AG04450 (cell line): Measurements from ENCODE around the gene RRAS2. TPM values are rescaled to one million over a fixed set of nuclear protein-coding genes. Genes with fewer than 3 reads are reported as not detected.

Experiments
- CTCF ChIA-PET: fragments of 300-600, 350-600 bp; formaldehyde crosslinking; extraction: SDS; loops from one replicate; lab custom pipeline; 2022; ENCODE audit warnings: antibody characterized with exemption, inconsistent platforms; lab: Charles Lee
- POLR2A ChIA-PET: fragments of 350-600 bp; formaldehyde crosslinking; extraction: SDS; loops from one replicate; lab custom pipeline; 2021; ENCODE audit warnings: antibody characterized with exemption, inconsistent platforms; lab: Yijun Ruan, JAX
- DNase-seq: peaks from one replicate; pipeline ENCODE4 v3.0.0-alpha.2; 2011; ENCODE audit warnings: low read depth, low spot score
- H3K27ac ChIP-seq: one replicate; pipeline ENCODE4 v1.5.1; 2012; ENCODE audit warnings: low read depth, low read length, control low read depth
- H3K27me3 ChIP-seq: one replicate; pipeline ENCODE4 v1.6.0; 2012; ENCODE audit warnings: low read length; ENCODE audit not compliant: control insufficient read depth, insufficient read depth
- H3K4me3 ChIP-seq: 2 replicates; pipeline ENCODE4 v1.5.1; 2011; ENCODE audit warnings: mild to moderate bottlenecking, low read depth, low read length, control low read depth
- H3K9me3 ChIP-seq: 2 replicates; pipeline ENCODE4 v1.5.1; 2012; ENCODE audit warnings: low read length; ENCODE audit not compliant: control insufficient read depth, insufficient read depth
- CTCF ChIP-seq: IDR thresholded peaks from 2 replicates; pipeline ENCODE4 v1.5.1; 2011; ENCODE audit warnings: low read depth, low read length, control low read depth, inconsistent platforms
- polyA plus RNA-seq: library from polyadenylated mRNA; depleted of rRNA; stranded (reverse); fragments of >200 nt; gene quantifications from 2 replicates; pipeline ENCODE4 v1.2.3, GENCODE V29; 2011

RRAS2 gene
- polyA plus RNA-seq, 1 experiment = 95.8 TPM

GRCh38 chr11:14258221-14258935, 100.6 kb downstream of the RRAS2 start:
- Histone ChIP-seq H3K4me3 (no peak overlapping the region), H3K27ac (no peak overlapping the region), H3K27me3 (peaks cover 19% of the 10 kb centered on the region), H3K9me3 (no peaks in the 10 kb centered on the region; the same call in 1 of the 2 replicates)
- CTCF ChIA-PET = interaction anchor here (0.7 to 1.7 kb wide), 3 partner anchors 160 to 302 kb away, joined by 3 to 27 read pairs (median 3); no protein-coding TSS in a partner anchor
- TF ChIP-seq CTCF = no peak
- DNase-seq = no peak
- POLR2A ChIA-PET = interaction anchor here (0.9 kb wide), 1 partner anchor 165 kb away, joined by 3 read pairs; no protein-coding TSS in a partner anchor

GRCh38 chr11:14255238-14255534, 103.8 kb downstream of the RRAS2 start:
- no peak for DNase-seq
- Histone ChIP-seq H3K9me3 (no peaks in the 10 kb centered on the region; the same call in 1 of the 2 replicates), H3K27ac (no peak overlapping the region), H3K27me3 (peaks cover 36% of the 10 kb centered on the region), H3K4me3 (no peak overlapping the region)
- ChIA-PET POLR2A (no interaction called here), CTCF (interaction anchor here (2.7 kb wide), 1 partner anchor 300 kb away, joined by 11 read pairs; no protein-coding TSS in a partner anchor)
- no peak for TF ChIP-seq CTCF

GRCh38 chr11:14254533-14255237, 104.3 kb downstream of the RRAS2 start:
- DNase-seq = no peak
- Histone ChIP-seq H3K4me3 (no peak overlapping the region), H3K9me3 (no peaks in the 10 kb centered on the region; the same call in 1 of the 2 replicates), H3K27ac (no peak overlapping the region), H3K27me3 (peaks cover 38% of the 10 kb centered on the region)
- no peak for TF ChIP-seq CTCF
- CTCF ChIA-PET = interaction anchor here (2.7 kb wide), 1 partner anchor 299 kb away, joined by 11 read pairs; no protein-coding TSS in a partner anchor
- POLR2A ChIA-PET = no interaction called here

GRCh38 chr11:14253840-14254239, 105.1 kb downstream of the RRAS2 start:
- DNase-seq = no peak
- no peak for TF ChIP-seq CTCF
- H3K4me3 ChIP-seq = no peak overlapping the region
- no peak overlapping the region for H3K27ac ChIP-seq
- CTCF ChIA-PET = interaction anchor here (0.5 to 2.7 kb wide), 4 partner anchors 54 to 298 kb away, joined by 3 to 18 read pairs (median 7); no protein-coding TSS in a partner anchor
- POLR2A ChIA-PET = no interaction called here
- peaks cover 39% of the 10 kb centered on the region for H3K27me3 ChIP-seq
- H3K9me3 ChIP-seq = no peaks in the 10 kb centered on the region
